ENCODE data around the gene AFF3.

GRCh38 chr2:99816908-99817307, 325.5 kb downstream of the AFF3 start:
- TF ChIP-seq CTCF (IDR thresholded peaks at IDR 0.05) (no peak), POLR2A (IDR thresholded peaks at IDR 0.05) (no peak)
